HG03565 (cell line): ENCODE results near the gene HID1.
"Not testable (repeated sequence)": the region's sequence is repeated elsewhere in the genome, so short reads cannot be mapped to it uniquely, and the experiment has no call there.

Source experiments
- ATAC-seq: cut with Tn5 transposase; IDR thresholded peaks from one replicate; pipeline ENCODE4 v1.9.1; 2021; ENCODE audit warnings: mild to moderate bottlenecking, moderate library complexity; ENCODE audit not compliant: unreplicated experiment

Gene HID1, protein sequence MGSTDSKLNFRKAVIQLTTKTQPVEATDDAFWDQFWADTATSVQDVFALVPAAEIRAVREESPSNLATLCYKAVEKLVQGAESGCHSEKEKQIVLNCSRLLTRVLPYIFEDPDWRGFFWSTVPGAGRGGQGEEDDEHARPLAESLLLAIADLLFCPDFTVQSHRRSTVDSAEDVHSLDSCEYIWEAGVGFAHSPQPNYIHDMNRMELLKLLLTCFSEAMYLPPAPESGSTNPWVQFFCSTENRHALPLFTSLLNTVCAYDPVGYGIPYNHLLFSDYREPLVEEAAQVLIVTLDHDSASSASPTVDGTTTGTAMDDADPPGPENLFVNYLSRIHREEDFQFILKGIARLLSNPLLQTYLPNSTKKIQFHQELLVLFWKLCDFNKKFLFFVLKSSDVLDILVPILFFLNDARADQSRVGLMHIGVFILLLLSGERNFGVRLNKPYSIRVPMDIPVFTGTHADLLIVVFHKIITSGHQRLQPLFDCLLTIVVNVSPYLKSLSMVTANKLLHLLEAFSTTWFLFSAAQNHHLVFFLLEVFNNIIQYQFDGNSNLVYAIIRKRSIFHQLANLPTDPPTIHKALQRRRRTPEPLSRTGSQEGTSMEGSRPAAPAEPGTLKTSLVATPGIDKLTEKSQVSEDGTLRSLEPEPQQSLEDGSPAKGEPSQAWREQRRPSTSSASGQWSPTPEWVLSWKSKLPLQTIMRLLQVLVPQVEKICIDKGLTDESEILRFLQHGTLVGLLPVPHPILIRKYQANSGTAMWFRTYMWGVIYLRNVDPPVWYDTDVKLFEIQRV

DNA sequence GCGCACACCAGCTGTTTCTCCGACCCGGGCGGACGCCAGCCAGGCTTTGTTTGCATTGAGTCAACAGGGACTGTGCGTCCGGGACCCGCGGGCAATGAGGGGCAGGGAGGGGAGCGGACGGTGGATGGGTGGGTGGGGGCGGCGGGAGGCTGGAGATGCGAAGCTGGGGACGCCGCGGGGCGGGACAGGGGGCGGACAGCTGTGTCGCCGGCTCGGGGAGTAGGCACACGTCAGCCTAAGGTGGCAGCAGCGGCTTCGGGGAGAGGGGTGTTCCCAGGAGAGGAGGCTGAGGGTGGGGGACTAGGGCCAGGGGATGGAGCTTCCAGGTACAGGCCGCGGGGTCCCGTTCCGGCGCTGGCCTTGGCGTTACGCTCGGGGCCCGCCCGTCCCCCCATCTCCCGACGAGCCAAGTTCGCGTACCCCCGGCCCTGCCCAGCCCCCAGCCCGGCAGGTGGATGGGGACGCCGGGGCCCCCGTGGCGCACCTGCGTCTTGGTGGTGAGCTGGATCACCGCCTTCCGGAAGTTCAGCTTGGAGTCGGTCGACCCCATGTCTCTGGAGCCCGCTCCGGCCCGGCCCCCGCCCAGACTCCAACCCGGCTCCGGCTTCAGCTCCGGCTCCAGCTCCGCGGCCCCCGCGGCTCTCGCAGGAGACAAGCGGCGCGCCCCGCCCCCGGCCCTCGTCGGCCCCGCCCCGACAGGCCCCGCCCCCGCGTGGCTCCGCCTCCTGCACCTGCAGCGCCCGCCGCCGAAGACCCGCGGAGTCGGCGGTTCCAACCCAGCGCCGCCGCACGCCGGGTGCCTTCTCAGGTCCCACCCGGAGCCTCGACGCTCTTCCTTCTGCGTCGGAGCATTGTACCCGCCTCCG, at the start of gene HID1:
Gene HID1 (minus strand): TSS at position 653 of the 866 bp plus-strand sequence. CDS start 103 bp downstream, at position 550.
- no peak for ATAC-seq

DNA sequence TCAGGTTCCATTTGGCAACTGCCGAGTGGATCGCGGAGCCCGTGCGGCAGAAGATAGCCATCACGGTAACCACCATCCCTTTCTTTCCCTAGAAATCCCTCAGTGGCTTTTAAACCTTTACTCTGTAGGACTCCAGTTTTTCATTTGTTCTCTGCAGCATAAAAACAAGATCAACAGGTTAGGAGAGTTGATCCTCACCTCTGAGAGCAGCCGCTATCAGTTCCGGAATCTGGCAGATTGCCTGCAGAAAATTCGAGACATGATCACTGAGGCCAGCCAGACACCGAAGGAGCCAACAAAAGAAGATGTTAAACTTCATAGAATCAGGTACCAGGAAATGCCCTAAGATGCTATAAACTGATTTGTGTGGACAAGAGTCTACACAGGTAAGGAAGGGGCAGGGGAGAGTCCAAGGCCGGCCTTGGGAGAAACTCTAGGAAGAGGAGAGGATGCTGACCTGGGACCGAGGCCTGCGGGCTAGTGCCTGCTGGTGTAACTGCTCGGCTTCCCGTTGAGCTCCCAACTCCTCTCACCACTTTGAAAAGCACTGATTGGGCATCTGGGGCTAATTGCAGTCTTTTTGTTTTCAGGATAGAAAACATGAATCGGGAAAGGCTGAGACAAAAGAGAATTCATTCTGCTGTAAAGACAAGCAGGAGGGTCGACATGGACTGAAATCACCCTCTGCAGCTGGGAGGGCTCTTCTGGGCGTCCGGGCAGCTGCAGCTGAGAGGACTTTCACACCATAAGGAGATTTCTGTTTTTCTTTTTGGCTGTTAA, 48.0 kb upstream of the HID1 start:
- no peak for ATAC-seq

DNA sequence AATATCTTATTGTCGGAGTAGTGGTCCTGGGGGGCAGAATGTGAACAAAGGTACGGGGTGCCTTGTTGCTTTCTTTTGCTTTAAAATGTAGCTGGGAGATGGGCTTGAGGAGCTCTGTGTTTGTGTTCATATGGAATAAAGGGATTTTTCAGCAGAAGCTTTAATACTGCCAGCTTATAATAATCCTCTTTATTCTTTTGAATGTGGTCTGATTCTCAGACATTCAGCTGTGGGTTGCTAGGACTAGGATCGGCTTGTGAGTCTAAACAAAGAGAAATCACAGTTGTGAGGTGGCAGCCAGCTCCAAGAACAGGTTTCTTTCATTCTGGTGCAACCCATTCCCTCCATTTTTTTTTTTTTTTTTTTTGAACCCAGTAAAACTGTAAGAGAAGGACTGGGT, 47.2 kb upstream of the HID1 start:
- ATAC-seq = no peak

DNA sequence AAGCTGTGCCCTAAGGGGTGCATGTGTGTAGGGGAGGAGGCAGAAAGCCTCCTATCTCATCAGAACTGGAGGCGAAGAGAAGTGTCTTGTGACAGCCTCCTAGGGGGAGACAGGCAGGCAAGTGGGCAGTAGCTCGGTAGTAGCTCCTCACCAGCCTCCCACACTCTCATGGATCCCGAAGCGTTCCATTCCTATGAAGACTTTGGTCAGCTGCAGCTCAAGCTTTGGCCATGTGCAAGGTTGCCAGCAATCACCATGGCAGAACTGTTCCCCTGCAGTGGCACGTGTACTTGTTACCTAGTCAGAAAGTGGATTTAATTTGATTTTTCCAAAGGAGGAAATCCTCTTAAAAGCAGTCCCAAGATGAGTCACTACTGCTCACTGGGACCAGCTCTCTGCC, 46.6 kb upstream of the HID1 start:
- no peak for ATAC-seq

DNA sequence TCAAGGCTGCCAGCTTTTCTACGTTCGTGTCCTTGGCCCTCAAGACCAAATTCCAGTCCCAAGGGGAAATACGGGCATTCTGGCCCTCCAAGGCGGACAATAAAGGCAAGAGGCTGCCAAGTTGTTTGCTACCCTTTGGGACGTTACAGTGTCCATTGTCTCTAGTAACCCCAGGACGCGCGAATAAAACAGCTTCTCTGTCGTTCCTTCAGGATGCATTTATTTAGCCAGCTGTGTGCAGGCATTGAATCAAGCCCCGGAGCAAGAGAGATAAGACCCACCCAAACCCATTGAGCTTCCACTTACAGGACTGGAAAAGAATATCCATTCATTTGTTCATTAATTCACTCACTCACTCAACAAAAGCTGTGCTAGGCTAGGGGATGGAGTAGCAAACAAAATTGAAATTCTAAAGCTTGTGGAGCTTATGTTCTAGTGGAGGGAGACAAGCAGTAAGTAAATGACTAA, 40.6 kb upstream of the HID1 start:
- ATAC-seq = no peak

DNA sequence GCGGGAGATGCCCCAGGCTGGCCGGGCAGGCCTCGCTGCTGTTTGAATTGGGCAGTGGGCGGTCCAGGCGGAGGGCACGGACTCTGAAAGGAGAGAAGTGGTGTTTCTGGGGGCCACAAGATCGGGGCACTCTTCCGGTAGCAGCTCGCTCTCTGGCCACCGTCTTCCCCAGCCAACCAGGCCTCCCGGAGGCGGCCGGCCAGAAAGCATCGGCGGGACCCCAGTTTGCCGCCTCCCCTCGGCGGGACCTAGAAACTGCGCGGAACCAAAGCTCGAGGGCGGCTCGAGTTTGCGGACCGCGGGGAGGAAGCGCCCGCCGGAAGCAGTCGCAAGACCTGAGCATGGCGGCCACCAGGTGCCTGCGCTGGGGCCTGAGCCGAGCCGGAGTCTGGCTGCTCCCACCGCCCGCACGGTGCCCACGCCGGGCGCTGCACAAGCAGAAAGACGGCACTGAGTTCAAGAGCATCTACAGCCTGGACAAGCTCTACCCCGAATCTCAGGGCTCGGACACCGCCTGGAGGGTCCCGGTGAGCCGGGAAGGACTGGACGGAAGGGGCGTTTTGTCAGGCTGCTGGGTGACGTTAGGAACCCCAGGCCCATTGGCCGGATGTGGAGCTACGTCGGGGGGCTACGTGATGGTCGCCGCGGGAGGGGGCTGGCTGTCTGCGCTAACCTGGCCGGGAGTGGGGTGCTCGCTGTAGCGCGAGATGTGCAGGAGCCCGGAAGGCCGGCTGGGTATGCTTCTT, 40.0 kb upstream of the HID1 start, which contains the start of gene MRPL58:
Gene MRPL58 (plus strand): TSS at position 325 of the 746 bp plus-strand sequence. CDS start 17 bp downstream, at position 342.
- ATAC-seq = peak; percentile 82

DNA sequence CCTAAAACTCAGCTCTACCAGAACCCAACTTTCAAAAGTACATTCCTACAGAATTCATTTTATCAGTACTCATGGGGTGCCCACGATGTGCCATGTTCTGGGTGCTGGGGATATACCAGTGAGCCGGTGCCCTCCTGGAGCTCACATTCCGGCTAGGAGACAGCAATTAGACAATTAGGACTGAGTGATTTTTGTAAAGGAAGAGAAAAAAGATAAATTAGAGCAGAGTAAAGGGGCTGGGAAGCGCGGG, 39.5 kb upstream of the HID1 start:
- ATAC-seq = no peak

DNA sequence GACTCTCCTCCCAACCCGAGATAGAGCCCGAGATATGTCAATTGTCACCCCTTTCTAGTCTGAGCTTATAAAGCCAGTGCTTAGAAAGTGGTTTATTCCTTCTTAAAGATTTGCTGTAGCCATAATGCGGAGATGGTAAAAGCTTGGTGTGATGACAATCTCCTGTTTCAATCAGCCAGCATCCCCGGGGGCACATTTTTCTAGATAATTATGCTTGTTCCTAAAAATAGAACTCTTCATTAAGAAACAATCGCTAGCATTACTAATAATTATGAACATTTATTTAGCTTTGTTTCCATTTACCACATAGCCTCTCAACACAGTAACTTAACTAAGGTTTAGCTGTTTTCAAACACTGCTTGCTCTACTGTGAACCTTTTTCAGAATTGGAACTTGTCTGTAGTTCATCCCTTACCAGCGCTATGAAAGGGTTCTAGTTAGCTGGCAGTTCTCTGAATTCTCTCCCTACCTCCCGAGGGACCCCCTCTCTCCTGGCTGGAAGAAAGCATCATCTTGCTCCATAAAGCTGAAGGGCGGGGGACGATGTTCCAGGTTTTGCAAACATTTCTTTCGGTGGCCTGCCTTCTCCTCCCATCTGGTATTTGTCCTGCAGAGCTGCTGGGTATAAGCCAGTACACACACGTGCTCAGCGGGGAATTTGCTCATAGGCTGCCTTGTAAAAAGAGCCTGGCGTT, 39.0 kb upstream of the HID1 start:
- ATAC-seq = no peak

DNA sequence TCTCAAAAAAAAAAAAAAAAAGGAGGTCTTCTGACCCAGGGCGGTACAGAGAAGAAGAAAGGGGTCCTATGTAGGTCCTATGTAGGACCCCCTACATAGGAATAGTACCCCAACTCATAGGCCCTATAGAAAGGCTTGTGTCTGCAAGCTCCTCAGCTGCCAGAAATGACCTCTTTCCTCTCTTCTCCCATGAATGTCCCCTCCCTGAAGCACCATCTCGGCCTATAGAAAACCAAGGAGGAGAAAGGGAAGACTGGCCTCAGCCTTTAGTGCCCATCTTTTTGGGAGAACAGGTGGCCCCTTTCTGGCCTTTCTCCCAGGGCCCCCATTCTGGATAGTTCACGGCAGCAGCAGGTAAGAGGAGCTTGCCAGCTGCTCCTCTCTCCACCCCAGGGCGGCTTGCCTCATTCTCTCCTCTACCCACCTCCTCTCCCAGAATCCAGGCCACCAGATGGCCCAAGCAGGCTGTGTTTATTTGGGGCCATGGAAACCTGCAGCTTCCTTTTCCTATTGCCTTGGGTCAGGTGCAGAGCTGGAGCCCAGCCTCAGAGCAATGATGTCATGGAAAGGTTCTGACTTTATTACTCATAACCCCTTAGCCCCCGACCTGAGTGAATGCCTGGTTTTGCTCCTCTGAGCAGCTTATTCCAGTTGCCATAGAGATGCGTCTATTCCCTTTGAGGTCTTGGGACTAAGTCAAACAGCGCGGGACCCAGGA, 38.3 kb upstream of the HID1 start:
- ATAC-seq = no peak

DNA sequence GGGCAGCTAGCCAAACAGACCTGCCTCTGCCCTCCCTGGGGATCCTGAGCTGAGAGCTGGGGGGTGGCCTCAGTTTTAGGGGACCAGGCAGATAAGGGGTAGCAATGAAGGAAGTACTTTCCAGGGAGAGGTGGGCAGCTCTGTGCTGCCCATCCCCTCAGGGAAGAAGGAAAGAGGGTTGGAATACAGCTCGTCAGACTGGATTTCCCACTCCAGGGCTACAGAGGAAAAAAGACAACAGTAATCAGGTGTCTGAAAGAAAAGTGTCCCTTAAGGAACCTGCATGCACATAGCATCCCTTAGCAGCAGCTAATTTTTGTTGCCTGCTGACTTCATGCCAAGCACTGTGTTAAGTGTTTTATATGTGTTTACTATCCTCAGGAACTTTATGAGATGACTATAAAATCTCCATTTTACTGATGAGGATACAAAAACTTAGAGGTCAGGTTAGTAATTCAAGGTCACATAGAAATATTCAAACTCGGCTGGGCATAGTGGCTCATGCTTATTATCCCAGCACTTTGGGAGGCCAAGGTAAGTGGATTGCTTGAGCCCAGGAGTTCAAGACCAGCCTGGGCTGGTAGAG, 36.7 kb upstream of the HID1 start:
- no peak for ATAC-seq

DNA sequence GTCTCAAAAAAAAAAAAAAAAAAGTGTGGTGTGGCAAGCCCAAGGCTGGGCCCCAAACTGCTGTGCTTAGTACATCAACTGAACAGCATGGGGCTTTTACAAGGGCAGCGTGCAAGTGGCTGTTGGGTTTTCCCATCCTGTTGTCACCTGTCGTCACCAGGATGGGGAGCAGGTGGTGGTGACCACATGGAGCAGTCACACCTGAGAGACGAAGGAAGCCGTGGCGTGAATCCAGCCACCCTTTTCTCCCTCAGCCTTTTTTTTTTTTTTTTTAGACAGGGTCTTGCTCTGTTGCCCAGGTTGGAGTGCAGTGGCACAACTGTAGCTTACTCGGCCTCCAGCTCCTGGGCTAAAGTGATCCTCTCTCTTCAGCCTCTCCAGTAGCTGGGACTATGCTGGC, 35.8 kb upstream of the HID1 start:
- ATAC-seq = no peak

DNA sequence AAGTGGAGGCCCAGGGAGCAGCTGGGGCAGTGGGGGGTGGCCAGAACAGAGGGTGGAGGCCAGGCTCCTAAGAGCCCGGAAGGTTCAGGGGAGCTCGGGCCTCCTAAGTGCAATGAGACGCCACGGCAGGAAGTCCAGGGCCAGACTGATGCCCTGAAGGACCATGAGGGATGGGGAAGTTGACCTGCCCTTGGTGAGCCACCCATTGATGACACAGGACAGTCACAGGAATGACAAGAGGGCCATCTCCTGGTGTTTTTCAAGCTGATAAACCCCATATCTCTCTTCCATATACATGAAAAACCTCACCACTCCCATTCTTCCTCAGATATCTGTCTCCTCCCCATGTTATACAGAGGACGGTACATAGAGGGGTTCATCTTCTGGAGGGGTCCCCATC, 34.1 kb upstream of the HID1 start:
- ATAC-seq = no peak

DNA sequence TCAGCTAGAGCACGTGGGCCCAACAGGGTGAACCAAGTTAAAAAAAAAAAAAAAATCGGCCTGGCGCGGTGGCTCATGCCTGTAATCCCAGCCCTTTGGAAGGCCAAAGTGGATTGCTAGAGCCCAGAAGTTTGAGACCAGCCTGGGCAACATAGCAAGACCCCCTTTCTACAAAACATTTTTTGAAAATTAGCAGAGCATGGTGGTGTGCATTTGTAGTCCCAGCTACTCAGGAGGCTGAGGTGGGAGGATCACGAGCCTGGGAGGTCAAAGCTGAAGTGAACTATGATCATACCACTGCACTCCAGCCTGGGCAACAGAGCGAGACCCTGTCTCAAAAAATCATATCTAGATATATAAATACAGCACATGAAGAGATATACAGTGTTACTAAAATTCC, 33.5 kb upstream of the HID1 start:
- ATAC-seq = not testable (repeated sequence)

DNA sequence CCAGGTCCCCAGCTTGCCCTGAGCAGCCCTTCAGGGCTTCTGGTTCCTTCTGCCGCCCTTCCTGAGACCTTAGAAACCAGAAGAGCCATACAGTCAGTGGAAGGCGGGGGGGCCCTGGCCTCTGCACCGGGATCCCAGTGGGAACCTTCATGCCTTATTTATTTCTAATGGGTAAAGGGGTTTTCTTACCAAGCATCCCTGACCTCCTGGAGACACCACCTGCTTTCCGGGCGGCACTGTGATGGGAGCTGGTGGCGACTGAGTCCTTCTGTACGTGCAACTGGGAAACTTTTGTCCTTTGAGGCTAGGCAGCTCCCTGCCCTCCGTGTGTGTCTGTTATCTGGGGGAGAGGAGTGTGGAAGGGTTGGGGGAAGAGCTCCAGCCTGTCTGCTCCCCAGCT, 32.7 kb upstream of the HID1 start:
- no peak for ATAC-seq

DNA sequence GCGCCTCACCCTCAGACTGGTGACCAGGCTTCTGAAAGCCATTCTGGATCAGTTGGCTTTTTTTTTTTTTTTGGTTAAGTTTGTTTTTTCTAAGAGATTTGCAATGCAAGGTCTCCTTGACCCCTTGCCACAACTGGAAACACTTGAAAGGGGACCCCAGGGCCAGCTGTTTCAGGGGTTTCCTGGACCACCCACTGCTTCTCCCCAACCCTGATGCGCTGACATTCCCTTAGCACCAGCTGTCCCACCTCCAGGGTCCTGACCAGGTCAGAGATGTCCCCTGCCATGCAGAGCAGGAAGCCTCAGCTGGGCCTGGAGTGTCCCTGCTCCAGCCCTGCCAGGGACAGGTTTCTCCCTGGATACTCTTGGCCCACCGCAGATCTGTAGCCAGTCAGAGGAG, 31.8 kb upstream of the HID1 start:
- ATAC-seq = no peak

DNA sequence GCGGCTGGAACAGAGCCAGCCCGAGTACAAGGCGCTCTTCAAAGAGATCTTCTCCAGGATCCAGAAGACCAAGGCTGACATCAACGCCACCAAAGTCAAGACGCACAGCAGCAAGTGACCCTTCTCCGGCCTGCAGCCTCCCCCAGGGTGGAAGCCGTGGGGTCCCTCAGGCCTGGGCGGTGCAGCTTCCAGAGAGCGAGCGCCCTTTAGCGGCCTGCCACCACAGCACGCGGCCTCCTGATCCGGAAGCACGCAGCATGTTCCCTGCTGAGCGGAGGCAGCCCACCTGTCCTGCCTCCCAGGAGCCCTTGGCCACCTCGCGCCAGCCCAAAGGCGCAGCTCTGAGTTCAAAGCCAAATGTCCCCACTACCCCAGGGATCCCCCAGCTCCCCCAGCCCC, 31.4 kb upstream of the HID1 start:
- ATAC-seq = no peak

DNA sequence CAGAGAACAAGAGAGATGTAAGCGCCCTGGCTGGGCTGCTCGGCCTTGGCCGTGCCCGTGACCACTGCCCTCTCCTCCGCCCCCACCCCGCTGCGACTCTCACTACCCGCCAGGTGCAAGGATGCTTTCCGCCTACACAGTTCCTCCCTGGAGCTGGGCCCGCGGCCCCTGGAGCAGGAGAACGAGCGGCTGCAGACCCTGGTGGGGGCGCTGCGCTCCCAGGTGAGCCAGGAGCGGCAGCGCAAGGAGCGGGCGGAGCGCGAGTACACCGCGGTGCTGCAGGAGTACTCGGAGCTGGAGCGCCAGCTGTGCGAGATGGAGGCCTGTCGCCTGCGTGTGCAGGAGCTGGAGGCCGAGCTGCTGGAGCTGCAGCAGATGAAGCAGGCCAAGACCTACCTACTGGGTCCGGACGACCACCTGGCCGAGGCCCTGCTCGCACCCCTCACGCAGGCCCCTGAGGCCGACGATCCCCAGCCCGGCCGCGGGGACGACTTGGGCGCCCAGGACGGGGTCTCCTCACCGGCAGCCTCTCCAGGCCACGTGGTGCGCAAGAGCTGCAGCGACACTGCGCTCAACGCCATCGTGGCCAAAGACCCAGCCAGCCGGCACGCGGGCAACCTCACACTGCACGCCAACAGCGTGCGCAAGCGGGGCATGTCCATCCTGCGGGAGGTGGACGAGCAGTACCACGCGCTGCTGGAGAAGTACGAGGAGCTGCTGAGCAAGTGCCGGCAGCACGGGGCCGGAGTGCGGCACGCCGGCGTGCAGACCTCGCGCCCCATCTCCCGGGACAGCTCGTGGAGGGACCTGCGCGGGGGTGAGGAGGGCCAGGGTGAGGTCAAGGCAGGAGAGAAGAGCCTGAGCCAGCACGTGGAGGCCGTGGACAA, 30.8 kb upstream of the HID1 start:
- ATAC-seq = no peak
